OCI-LY7 (cell line): ENCODE measurements around the gene ZNF593.

Experiments
- EZH2phosphoT487 ChIP-seq: fragments of 200-600 bp; sonication (generic); IDR thresholded peaks from 2 replicates; pipeline ENCODE4 v1.6.1; 2018; ENCODE audit warnings: low read depth, borderline replicate concordance, mild to moderate bottlenecking, mixed run types, antibody characterized with exemption, low read length, moderate library complexity, mixed read lengths
- TF ChIP-seq, protein P1 (sequence below): fragments of 200-600 bp; sonication (generic); conservative IDR thresholded peaks from 2 replicates; pipeline ENCODE4 v1.5.1; 2014; ENCODE audit warnings: mild to moderate bottlenecking, antibody characterized with exemption, low read length, moderate library complexity, mixed read lengths

DNA sequence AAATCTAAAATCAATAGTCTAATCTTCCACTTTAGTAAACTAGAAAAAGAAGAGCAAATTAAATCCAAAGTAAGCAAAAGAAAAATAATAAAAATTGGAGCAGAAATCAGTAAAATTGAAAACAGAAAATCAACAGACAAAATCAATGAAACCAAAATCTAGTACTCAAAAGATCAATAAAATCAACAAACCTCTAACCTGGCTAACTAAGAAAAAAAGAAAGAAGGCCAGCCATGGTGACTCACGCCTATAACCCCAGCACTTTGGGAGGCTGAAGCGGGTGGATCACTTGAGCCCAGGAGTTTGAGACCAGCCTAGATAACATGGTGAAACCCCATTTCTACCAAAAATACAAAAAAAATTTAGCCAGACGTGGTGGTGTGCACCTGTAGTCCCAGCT, 35.2 kb upstream of the ZNF593 start:
- TF ChIP-seq, protein P1, sequence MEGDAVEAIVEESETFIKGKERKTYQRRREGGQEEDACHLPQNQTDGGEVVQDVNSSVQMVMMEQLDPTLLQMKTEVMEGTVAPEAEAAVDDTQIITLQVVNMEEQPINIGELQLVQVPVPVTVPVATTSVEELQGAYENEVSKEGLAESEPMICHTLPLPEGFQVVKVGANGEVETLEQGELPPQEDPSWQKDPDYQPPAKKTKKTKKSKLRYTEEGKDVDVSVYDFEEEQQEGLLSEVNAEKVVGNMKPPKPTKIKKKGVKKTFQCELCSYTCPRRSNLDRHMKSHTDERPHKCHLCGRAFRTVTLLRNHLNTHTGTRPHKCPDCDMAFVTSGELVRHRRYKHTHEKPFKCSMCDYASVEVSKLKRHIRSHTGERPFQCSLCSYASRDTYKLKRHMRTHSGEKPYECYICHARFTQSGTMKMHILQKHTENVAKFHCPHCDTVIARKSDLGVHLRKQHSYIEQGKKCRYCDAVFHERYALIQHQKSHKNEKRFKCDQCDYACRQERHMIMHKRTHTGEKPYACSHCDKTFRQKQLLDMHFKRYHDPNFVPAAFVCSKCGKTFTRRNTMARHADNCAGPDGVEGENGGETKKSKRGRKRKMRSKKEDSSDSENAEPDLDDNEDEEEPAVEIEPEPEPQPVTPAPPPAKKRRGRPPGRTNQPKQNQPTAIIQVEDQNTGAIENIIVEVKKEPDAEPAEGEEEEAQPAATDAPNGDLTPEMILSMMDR: no peak
- no peak for TF ChIP-seq EZH2phosphoT487
